Lower leg skin (tissue), 4 donors: ENCODE measurements around the gene SERTAD2. TPM values are rescaled to one million over a fixed set of nuclear protein-coding genes. Genes with fewer than 3 reads are reported as not detected.

Experiments used
- DNase-seq, 2 donors: peaks; one replicate each; pipeline ENCODE4 v3.0.0-alpha.2; 2019; ENCODE audit warnings: low spot score in 2 of 2
- H3K4me3 ChIP-seq: fragments of 200-600 bp; sonication (generic); 2 replicates; pipeline ENCODE4 v1.5.1; 2017; ENCODE audit warnings: mild to moderate bottlenecking, low read depth; ENCODE audit not compliant: poor library complexity, severe bottlenecking
- CTCF ChIP-seq, 3 donors: fragments of 450-650 bp; IDR thresholded peaks; one replicate each; pipeline ENCODE4 v1.5.1; 2016; ENCODE audit warnings: antibody characterized with exemption in 3 of 3, mild to moderate bottlenecking in 3 of 3, moderate library complexity in 2 of 3
- POLR2A ChIP-seq, 2 donors: fragments of 450-650 bp; IDR thresholded peaks; one replicate each; pipeline ENCODE4 v1.6.1; 2016 to 2017; ENCODE audit warnings: antibody characterized with exemption in 2 of 2, mild to moderate bottlenecking in 1 of 2, moderate library complexity in 1 of 2
- WGBS, 2 donors: methylation state at CpG; one replicate each; pipeline ENCODE4 v1.1.5; 2018; 5-methylcytosine and 5-hydroxymethylcytosine counted together
- intact Hi-C: fragments of 100-400 bp; cut with DNase I; formaldehyde crosslinking; loops from one replicate; pipeline ENCODE4 v1.15.0; 2023; ENCODE audit warnings: low total_unique reads
- total RNA-seq, 4 donors: library from RNA; depleted of rRNA; stranded (reverse); fragments of >200 nt; gene quantifications; one replicate each; pipeline ENCODE4 v1.1.0, GENCODE V29; 2016

Gene SERTAD2
- total RNA-seq, 4 donors from 2014 or later, result 27.7 to 31.8 (median 30.7) TPM

- H3K4me3 ChIP-seq, result no peak overlapping the region
- intact Hi-C loops, result loop anchor here (10.0 kb wide), 1 partner anchor 356 kb away; no protein-coding TSS in a partner anchor
- DNase-seq, result no peak
- WGBS, 2 donors, result 31 to 42% methylated on average over 3 of the region's 3 CpGs
- TF ChIP-seq CTCF (IDR thresholded peaks at IDR 0.05) (no peak), POLR2A (IDR thresholded peaks at IDR 0.05) (no peak)
Observed at GRCh38 chr2:64678771-64679590, 25.3 kb upstream of the SERTAD2 start.

DNA sequence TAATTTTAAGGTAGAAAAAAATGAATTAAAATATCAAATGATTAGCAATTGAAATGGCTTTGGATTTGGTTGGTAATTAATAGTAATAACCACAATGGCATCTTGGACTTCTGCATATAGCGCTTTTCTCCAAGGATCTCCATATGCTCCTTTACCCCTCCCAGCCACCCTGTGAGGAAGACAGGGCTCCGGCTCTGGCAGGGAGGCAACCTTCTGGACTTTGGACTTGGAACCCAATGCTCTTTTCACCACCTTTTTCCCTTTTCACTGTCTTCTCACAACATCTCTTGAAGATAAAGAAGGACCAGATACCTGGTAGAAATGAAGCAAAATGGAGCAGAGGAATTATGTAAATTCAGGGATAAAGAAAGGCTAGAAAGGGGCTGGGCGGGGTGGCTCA is 23.8 kb upstream of the SERTAD2 start:
- WGBS, 2 donors, result 95 to 99% methylated on average over 3 of the region's 3 CpGs
- H3K4me3 ChIP-seq, result no peak overlapping the region
- DNase-seq, result no peak
- no peak for TF ChIP-seq CTCF (IDR thresholded peaks at IDR 0.05)
- no peak for TF ChIP-seq POLR2A (IDR thresholded peaks at IDR 0.05)
- intact Hi-C loops, result loop anchor here (10.0 kb wide), 1 partner anchor 357 kb away; no protein-coding TSS in a partner anchor

- DNase-seq, result no peak
- 71 to 77% methylated on average over 5 of the region's 5 CpGs for WGBS, 2 donors
- no peak for TF ChIP-seq POLR2A (IDR thresholded peaks at IDR 0.05)
- no peak for TF ChIP-seq CTCF (IDR thresholded peaks at IDR 0.05)
- intact Hi-C loops, result loop anchor here (10.0 kb wide), 1 partner anchor 359 kb away; no protein-coding TSS in a partner anchor
- H3K4me3 ChIP-seq, result no peak overlapping the region
Observed at GRCh38 chr2:64675860-64676259, 22.1 kb upstream of the SERTAD2 start.

DNA sequence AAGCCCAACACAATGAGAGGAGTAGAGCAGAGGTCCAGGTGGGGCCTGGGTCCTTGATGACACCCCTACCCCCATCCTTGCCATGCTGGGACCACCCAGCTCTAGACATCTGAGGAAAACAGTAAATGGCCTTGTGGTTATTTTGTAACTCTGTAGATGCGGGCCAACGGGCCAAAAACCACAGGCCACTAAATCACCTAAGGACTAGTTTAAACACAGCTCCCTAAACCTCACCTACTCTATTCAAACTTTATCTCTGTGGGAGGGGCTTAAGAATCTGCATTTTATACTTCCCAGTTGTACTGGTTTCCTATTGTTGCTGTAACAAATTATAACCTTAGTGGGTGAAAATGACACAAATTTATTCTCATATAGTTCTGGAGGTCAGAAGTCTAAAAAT is 19.0 kb upstream of the SERTAD2 start:
- TF ChIP-seq POLR2A (IDR thresholded peaks at IDR 0.05) (no peak), CTCF (IDR thresholded peaks at IDR 0.05) (no peak)
- intact Hi-C loops, result loop anchor here (10.0 kb wide), 1 partner anchor 362 kb away; no protein-coding TSS in a partner anchor
- DNase-seq, result no peak
- WGBS, 2 donors, result 36 to 46% methylated on average over 2 of the region's 2 CpGs
- H3K4me3 ChIP-seq, result no peak overlapping the region

DNA sequence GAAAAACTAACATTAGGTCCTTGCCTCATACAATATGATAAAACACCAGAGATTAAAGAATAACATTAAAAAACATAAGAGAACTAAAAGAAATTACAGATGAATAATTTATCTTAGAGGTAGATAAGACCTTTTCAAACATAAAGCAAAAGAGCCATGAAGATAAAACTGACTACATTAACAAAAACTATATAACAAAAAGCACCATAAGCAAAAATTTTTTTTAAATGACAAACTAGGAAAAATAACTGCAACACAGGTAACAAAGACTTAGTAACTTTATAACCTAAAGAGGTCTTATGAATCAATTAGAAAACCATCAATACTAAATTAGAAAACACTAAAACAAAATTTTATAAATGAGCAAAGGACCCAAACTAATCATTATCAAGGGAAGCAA is 16.3 kb upstream of the SERTAD2 start:
- DNase-seq, result no peak
- intact Hi-C loops, result loop anchor here (10.0 kb wide), 1 partner anchor 365 kb away; no protein-coding TSS in a partner anchor
- H3K4me3 ChIP-seq, result no peak overlapping the region
- no peak for TF ChIP-seq POLR2A (IDR thresholded peaks at IDR 0.05)
- no peak for TF ChIP-seq CTCF (IDR thresholded peaks at IDR 0.05)
